ENCODE results near the gene MAP1LC3B.

MAP1LC3B gene

DNA sequence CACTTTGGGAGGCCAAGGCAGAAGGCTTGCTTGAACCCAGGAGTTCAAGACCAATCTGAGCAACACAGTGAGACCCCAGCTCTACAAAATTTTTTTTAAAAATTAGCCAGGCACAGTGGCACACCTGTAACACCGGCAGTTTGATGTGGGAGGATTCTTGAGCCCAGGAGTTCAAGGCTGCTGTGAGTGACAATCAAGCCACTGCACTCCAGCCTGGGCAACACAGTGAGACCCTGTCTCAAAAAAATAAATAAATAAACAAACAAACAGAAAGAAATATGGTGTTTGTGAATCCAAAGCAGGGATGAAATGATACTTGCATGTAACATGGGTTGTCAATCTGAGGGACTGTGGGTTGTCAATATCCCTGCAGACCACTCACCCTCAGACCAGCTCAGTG lies 25.2 kb upstream of the MAP1LC3B start:
- in situ Hi-C loops (cut with HindIII; ENCODE audit: low sequenced_read_pairs): no loop called here
- H3K4me3 ChIP-seq (ENCODE audit: low read depth, low read length): no peak overlapping the region
- TF ChIP-seq, protein P1, sequence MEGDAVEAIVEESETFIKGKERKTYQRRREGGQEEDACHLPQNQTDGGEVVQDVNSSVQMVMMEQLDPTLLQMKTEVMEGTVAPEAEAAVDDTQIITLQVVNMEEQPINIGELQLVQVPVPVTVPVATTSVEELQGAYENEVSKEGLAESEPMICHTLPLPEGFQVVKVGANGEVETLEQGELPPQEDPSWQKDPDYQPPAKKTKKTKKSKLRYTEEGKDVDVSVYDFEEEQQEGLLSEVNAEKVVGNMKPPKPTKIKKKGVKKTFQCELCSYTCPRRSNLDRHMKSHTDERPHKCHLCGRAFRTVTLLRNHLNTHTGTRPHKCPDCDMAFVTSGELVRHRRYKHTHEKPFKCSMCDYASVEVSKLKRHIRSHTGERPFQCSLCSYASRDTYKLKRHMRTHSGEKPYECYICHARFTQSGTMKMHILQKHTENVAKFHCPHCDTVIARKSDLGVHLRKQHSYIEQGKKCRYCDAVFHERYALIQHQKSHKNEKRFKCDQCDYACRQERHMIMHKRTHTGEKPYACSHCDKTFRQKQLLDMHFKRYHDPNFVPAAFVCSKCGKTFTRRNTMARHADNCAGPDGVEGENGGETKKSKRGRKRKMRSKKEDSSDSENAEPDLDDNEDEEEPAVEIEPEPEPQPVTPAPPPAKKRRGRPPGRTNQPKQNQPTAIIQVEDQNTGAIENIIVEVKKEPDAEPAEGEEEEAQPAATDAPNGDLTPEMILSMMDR (IDR thresholded peaks at IDR 0.05; ENCODE audit: low read depth, low read length, missing control alignments): no peak
- DNase-seq (ENCODE audit: low read depth): no peak

DNA sequence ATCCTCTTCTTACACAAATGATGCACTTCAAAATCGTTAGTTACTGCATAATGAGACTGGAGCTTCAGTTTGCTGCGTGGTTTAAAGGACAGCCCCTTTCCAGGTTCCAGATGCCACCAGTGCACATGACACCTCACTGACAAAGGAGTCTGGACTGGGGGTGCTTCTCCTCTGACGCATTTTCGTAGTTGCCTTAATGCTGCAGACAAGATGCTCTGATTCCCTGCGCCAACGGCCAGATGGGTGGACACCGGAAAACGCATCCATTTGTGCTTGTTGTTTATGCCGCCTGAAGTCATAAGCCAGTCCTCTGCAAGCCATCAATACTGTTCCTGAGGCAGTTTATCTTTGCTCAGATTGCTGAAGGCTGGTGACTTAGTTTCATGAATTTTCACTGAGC lies 24.6 kb upstream of the MAP1LC3B start:
- TF ChIP-seq, protein P1 (IDR thresholded peaks at IDR 0.05; ENCODE audit: low read depth, low read length, missing control alignments): no peak
- H3K4me3 ChIP-seq (ENCODE audit: low read depth, low read length): no peak overlapping the region
- DNase-seq (ENCODE audit: low read depth): no peak
- in situ Hi-C loops (cut with HindIII; ENCODE audit: low sequenced_read_pairs): no loop called here

DNA sequence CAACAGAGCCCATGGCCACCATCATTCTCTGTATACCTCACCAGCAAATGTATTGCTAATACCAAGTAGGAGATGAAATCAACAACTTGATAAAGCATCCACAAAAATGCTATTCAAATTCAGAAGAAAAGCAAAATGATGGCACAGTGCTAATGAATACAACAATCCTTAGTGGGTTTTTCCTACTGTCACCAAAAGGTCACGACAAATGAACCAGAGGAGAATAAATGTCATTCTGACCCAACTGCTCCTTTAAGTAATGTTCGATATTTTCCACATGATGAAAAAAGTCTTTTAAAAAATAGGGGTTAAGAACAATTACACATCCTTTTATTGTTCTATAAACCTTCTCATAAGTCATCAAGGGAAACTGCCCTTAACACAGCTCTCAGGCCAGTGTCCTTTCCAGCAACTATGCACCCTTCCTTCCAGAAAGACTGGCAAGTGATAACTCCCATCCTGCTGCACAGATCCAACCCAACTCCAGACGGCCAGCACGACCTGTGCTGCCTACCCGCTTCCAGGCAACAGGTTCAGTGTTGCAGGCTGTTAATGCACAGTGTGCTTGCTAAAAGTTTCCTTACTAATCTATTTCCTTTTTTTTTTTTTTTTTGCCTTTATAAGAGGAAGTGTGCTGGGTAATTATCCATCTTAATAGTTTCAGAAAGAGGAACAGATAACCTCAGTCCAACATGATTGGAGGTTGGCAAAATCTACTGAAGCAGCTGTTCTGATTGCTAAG lies 23.9 kb upstream of the MAP1LC3B start:
- TF ChIP-seq, protein P1 (IDR thresholded peaks at IDR 0.05; ENCODE audit: low read depth, low read length, missing control alignments): no peak
- in situ Hi-C loops (cut with HindIII; ENCODE audit: low sequenced_read_pairs): no loop called here
- no peak for DNase-seq (ENCODE audit: low read depth)
- H3K4me3 ChIP-seq (ENCODE audit: low read depth, low read length): no peak overlapping the region

DNA sequence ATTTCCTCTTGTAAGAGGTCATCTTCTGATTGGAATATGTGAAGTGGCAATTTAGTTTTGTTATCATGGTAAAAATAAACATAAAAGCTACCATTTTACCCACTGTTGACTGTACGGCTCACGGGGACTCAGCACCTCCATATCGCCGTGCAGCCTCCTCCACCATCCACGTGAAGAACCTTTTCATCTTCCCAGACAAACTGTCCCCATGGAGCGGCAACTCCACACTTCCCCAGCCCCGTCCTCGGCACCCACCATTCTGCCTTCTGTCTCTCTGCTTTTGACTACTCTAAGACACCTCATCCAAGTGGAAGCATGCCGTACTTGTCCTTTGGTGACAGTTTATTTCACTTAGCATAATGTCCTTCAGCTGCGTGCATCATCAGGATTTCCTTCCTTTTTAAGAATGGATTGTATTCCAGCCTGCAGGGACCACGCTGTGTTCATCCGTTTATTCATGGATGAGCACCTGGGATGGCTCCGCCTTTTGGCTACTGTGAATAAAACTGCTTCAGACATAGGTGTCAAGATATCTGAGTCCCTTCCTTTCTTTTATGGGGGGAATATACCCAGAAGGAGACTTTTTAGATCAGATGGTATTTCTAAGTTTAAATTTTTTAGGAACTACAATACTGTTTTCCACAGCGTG lies 22.9 kb upstream of the MAP1LC3B start:
- in situ Hi-C loops (cut with HindIII; ENCODE audit: low sequenced_read_pairs): no loop called here
- TF ChIP-seq, protein P1 (IDR thresholded peaks at IDR 0.05; ENCODE audit: low read depth, low read length, missing control alignments): no peak
- no peak overlapping the region for H3K4me3 ChIP-seq (ENCODE audit: low read depth, low read length)
- no peak for DNase-seq (ENCODE audit: low read depth)

DNA sequence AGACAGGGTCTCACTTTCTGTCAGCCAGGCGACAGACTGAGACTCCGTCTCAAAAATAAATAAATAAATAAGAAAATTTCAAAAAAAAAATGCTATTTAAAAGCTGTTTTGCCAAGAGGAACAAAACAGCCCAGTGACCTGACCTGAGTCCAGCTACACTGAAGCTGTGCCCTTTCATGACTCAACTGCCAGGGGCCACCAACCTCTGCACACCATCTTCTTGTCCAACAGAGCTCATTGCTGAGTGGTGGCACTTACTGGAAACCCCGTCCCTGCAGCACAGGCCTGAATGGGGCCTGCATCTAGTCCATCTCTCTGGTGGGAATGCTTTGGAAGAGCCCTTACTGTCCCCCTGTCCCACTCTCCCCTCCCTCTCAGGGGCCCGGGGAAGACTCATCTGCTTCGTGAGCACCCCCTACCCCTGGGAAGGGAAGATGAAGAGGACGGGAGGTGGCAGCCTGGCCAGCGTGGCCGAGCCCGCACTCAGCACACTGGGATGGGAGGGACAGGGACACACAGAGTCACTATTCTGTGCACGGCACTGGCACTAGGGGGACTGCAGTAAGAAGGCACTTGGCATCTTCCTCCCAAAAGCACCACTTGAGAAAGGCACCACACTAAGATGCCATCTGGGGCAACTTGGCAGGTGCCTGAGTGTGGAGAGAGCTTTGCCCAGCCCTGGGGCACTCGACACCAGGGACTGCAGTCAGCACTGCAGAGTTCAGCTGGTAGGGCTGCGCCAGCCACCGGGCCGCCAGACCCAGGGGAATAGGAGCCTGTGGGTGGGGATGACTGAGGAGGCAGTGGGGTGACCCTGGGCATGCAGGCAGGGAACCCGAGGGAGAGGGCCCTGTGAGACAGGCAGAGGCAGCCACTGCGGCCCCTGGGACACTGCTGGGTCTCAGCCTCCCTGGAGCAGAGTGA lies 22.1 kb upstream of the MAP1LC3B start:
- no peak overlapping the region for H3K4me3 ChIP-seq (ENCODE audit: low read depth, low read length)
- no peak for DNase-seq (ENCODE audit: low read depth)
- TF ChIP-seq, protein P1 (IDR thresholded peaks at IDR 0.05; ENCODE audit: low read depth, low read length, missing control alignments): no peak

DNA sequence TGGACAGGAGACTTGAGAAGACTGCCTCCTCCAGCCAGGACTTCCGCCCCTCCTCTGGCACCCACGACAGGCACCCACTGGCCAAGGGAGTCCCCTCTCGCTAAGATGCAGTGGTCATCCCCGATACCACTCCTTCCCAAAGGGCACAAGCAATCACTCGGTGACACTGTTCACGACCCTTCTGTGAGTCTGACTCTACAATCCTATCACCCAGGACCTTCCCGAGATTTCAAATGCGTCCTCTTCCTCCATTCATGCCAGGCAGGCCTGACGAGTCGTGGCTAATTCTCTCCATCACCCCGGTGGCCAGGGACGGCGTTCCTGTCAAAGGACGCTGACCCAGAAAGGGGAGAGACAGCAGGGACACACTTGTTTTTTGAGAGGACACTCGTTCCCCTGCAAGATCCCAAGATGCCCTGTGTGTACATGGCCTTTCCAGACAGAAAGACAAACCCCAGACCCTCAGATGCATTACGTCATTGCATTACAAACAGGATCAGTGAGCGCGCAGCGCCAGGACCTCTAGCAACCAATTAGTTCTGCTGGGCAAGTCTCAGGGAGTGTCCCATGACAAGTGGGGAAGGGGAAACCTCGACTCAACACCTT lies 20.8 kb upstream of the MAP1LC3B start:
- no peak overlapping the region for H3K4me3 ChIP-seq (ENCODE audit: low read depth, low read length)
- in situ Hi-C loops (cut with HindIII; ENCODE audit: low sequenced_read_pairs): no loop called here
- DNase-seq (ENCODE audit: low read depth): no peak

More for the DNA sequence above, 22.1 kb upstream of the MAP1LC3B start:
- in situ Hi-C loops (cut with HindIII; ENCODE audit: low sequenced_read_pairs): no loop called here

More for the DNA sequence above, 20.8 kb upstream of the MAP1LC3B start:
- TF ChIP-seq, protein P1 (IDR thresholded peaks at IDR 0.05; ENCODE audit: low read depth, low read length, missing control alignments): no peak
